AG04449 (cell line): ENCODE data around the gene ACSM5.
A peak's percentile ranks its signal among the peaks of the same experiment; 100 is the strongest.

Experiments used
- CTCF ChIA-PET: fragments of 350-600 bp; formaldehyde crosslinking; extraction: SDS; loops from one replicate; lab custom pipeline; 2021; ENCODE audit warnings: antibody characterized with exemption; lab: Yijun Ruan, JAX
- POLR2A ChIA-PET: fragments of 400-600, 350-600 bp; formaldehyde crosslinking; extraction: SDS; loops from one replicate; lab custom pipeline; 2020; ENCODE audit warnings: antibody characterized with exemption, inconsistent platforms; lab: Yijun Ruan, JAX
- DNase-seq: peaks from one replicate; pipeline ENCODE4 v3.0.0-alpha.2; 2010; ENCODE audit warnings: low read depth, low spot score
- H3K4me3 ChIP-seq: 2 replicates; pipeline ENCODE4 v1.5.1; 2011; ENCODE audit warnings: low read depth, mild to moderate bottlenecking, control low read depth, low read length
- TF ChIP-seq, protein P1 (sequence below): IDR thresholded peaks from one replicate; pipeline ENCODE4 v1.5.1; 2011; ENCODE audit warnings: mild to moderate bottlenecking, moderate library complexity, low read length, control low read depth, inconsistent platforms; ENCODE audit not compliant: insufficient read depth; ENCODE audit errors: missing control alignments

Gene ACSM5

DNA sequence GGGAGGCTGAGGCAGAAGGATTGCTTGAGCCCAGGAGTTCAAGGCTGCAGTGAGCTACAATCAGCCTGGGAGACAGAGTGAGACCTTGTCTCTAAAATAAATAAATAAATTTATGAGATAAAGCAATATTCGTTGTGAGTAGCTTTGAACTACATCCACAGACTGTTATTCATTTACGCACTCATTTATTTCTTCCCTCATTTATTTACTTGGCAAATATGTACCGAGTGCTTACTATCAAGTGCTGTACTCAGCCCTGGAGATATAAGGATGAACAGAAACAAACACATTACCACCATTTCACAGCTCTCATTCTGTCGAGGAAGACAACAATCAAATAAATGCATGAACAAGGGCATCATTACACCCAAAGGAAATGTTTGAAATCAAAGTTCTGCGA lies 32.2 kb upstream of the ACSM5 start:
- DNase-seq, result no peak
- ChIA-PET CTCF (interaction anchor here (1.8 to 2.3 kb wide), 2 partner anchors 8 to 470 kb away, joined by 7 to 15 read pairs; no protein-coding TSS in a partner anchor), POLR2A (no interaction called here)

DNA sequence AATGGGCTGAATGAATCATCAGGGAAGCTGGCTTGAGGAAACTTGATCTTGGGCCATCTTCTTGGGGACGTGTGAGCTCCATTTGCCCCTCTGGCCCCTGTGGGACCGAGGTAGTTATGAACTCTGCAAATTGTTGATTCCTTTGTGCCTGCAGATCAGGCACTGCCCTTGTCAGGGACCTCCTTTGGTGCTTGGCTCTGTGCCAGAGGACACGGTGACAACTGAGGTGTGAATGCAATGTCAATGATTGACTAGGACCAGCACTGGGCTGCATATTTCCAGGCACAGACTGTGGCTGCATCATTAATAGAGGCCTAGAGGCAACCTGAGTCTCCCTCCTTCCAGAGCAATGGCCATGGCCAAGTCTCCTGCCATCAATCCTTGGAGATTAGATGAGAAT lies 28.6 kb upstream of the ACSM5 start:
- TF ChIP-seq, protein P1, sequence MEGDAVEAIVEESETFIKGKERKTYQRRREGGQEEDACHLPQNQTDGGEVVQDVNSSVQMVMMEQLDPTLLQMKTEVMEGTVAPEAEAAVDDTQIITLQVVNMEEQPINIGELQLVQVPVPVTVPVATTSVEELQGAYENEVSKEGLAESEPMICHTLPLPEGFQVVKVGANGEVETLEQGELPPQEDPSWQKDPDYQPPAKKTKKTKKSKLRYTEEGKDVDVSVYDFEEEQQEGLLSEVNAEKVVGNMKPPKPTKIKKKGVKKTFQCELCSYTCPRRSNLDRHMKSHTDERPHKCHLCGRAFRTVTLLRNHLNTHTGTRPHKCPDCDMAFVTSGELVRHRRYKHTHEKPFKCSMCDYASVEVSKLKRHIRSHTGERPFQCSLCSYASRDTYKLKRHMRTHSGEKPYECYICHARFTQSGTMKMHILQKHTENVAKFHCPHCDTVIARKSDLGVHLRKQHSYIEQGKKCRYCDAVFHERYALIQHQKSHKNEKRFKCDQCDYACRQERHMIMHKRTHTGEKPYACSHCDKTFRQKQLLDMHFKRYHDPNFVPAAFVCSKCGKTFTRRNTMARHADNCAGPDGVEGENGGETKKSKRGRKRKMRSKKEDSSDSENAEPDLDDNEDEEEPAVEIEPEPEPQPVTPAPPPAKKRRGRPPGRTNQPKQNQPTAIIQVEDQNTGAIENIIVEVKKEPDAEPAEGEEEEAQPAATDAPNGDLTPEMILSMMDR, result no peak
- H3K4me3 ChIP-seq, result no peak overlapping the region
- ChIA-PET POLR2A (no interaction called here), CTCF (interaction anchor here (1.0 to 8.5 kb wide), 2 partner anchors 12 to 472 kb away, joined by 3 to 334 read pairs; no protein-coding TSS in a partner anchor)
- DNase-seq, result no peak

More for the DNA sequence above, 32.2 kb upstream of the ACSM5 start:
- H3K4me3 ChIP-seq, result no peak overlapping the region
- TF ChIP-seq, protein P1, result no peak

DNA sequence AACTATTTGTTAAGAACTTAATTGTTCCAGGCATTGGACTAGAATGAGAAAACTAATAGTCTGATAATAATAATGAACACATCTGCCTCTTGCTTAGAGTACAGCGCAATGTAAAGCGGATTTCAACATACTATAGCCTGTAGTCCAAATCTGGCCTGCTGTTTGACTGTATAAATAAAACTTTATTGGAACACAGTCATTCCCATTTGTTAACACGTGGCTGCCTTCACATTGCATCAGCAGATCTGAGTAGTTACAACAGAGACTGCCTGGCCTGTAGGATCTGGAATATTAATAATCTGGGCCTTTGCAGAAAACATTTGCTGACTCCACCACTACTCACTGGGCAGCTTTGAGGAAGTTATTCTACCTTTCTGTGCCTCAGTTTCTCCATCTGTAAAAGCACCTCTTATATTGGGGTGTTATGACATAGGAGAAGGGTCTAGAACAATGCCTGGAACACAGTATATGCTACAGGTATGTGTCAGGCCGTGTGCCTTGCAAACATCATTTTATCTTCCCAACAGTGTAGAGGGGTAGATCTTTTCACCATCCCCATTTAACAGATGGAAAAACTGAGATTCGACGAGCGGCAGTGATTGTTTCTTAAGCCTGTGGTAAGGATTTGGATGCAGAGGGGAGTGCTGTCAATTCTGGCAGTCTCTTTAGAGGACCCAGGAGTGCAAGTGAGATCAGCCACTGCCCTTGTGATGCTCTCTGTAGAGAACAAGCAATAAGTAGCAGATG lies 27.0 kb upstream of the ACSM5 start:
- CTCF ChIA-PET, result interaction anchor here (4.0 to 8.5 kb wide), 3 partner anchors 10 to 482 kb away, joined by 22 to 334 read pairs (median 78); no protein-coding TSS in a partner anchor
- no peak overlapping the region for H3K4me3 ChIP-seq
- TF ChIP-seq, protein P1, result no peak
- POLR2A ChIA-PET, result no interaction called here
- no peak for DNase-seq

DNA sequence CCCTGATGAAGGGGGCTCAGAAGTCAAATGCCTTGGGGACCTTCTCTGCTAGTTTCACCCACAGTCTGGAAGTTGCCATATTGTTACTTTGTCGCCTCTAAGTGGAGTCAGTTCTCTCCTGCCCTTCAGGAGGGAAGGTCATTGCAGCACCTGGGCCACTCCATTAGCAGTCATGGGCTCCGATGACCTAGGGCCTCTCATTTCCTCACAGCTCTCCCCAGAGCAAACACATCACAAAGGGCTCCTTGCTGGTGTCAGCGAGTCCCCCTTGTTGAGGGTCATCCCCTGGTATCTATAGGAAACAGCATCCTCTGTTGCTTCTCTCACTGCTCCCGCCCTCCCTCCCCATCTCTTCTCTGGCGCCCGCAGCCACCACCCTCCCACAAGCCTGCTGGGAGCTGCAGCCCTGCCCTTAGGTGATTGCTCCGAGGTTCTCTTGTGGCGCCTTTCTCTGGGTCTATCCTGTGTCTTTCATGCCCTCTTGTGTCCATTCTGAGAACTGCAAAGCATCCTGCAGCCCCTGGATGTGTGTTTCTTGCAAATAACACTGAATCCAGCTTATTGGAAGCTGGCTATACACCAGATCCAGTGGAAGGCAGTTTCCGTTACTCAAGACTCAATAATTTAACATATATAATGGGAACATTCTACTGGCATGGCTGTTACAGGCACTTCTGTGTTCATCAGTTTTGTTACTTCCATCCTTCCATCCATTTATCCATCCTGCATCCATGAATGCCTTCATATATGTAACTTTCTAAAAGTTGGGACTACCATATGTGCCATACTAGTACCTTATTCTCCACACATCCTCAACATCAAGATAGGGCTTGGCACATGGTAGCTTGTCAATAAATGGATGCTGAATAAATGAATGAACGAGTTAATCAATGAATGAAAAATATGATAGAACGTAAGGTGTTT lies 26.0 kb upstream of the ACSM5 start:
- peak; percentile 7 for DNase-seq
- ChIA-PET CTCF (interaction anchor here (0.7 to 8.5 kb wide), 10 partner anchors 11 to 826 kb away, joined by 3 to 334 read pairs (median 5); no protein-coding TSS in a partner anchor), POLR2A (no interaction called here)
- TF ChIP-seq, protein P1, result peak; percentile 72
- H3K4me3 ChIP-seq, result no peak overlapping the region

DNA sequence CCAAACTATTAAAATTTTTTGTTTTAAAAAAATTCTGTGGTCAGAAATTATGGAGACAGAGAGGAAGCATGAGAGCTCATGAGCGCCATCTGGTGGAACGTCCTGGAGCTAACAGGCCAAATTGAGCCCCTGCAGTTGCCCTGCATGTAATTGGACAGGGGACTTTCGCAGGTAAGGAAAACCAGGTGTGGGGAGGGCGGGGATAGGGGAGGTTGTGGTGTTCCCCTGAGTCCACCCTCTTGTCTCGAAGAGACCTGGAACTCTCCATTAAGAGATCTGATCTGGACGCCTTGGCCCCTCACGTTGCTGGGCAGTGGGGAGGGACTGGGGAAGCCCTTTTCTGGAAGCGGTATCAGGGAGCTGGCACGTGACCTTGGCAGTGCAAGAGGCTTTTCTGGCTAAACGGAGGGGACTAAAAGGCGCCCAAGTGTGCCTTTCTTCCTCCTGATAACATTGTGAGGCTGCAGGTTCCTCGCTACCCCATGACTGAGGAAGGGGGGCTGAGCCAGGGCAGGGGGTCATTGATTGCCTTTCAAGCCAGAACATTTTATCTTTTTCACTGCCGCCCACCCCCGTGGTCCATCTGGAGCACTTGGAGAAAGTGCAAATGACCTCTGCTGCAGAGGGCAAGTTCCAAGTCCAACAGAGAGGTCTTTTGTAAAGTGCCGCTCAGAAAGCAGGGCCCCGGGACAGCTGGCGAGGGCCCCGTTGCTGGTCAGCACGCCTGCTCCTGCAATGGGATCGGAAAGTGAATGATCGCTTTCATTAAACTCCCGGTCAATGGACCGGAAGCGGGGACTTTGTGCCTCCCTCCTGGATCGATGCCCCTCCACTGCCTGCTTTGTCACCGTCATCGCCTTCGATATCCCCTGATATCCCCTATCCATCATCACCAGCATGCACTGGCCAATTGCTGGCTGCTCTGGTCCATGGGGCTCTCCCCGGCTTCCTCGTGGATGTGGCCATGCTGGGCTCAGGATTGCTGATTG lies 23.2 kb upstream of the ACSM5 start:
- no peak overlapping the region for H3K4me3 ChIP-seq
- TF ChIP-seq, protein P1, result peak; percentile 70
- CTCF ChIA-PET, result interaction anchor here (0.8 to 8.5 kb wide), 17 partner anchors 9 to 530 kb away, joined by 3 to 334 read pairs (median 4); no protein-coding TSS in a partner anchor
- POLR2A ChIA-PET, result no interaction called here
- DNase-seq, result no peak
